Inferior parietal cortex (tissue), 1 donor: ENCODE results near the gene IL22.
"Not testable (repeated sequence)": the region's sequence is repeated elsewhere in the genome, so short reads cannot be mapped to it uniquely, and the experiment has no call there.

Source experiments
- DNase-seq: peaks from one replicate; pipeline ENCODE4 v3.0.0-alpha.2; 2016; ENCODE audit errors: extremely low spot score

Gene IL22

GRCh38 chr12:68229956-68230355, 23.4 kb downstream of the IL22 start:
- DNase-seq: no peak

DNA sequence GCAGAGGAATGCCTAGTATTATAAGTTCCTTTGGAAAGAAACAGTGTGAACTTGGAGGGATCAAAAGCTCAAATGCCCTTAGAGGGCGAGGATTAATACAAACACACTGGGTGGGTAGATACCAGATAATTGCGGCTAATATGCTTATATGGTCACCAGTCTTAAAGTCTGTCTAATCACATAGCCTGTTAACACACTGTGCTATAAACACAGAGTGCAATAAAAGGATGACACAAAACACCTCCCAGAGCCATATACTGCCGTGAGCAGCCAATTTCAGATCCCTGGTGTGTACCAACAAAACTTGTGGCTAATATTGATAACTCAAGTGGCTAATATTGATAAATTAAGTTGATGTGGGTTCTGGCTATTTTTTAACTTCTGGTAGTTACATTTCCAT, 26.0 kb downstream of the IL22 start:
- no peak for DNase-seq

- no peak for DNase-seq
These were observed 27.6 kb downstream of the IL22 start, which contains the start of gene IL26 for GRCh38 chr12:68225576-68226476. Gene IL26, minus strand, starts transcription at chr12:68225810. Its CDS starts 54 bp downstream, at chr12:68225756.

DNA sequence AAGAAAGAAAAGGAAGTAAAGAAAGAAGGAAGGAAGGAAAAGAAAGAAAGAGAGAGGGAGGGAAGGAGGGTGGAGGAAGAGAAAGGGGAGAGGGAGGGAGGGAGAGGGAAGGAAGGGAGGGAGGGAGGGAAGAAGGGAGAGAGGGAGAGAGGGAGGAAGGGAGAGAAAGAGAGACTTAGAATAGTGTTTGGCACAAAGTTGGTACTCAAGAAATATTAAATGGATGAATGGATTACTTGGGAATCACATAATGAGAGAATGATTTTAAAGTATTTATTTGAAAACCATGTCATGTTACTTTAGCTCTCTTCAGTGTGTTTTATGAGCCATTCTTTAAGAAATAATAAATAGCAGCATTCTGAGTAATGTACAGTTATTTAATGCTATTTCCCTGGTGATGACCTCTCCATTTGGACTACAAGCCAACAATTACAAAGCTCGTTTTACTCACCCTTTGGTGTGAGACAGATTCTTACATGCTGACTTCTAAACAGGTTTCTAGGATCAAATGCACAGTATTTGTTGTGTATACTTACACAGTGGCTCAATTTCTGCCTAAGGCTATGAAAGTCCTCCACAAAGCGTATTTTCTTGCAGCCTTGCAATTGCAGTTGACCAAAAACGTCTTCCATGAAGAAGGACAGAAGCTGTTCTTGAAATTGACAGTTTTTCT, 28.7 kb downstream of the IL22 start:
- no peak for DNase-seq

- peak; percentile 88 for DNase-seq
These were observed 30.2 kb downstream of the IL22 start for GRCh38 chr12:68223067-68223747.

GRCh38 chr12:68222326-68222725, 31.1 kb downstream of the IL22 start:
- no peak for DNase-seq

DNA sequence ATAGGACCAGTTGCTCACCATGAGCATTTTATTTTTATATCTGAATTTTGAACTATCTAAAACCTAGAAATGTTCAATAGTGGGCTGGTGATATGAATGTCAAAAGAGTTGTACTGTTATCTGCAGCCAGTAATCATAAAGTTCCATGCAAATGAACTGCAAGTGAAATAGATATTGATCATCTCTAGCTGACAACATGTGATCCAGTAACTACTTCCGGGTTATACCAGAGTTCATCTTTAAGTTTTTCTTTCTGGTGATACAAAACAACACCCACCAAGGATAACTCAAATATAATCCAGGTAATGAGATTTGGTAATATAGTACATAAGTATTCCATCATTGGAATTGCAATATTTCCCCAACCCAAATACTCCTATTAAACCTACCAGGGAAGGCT, 31.9 kb downstream of the IL22 start:
- DNase-seq: no peak

- no peak for DNase-seq
These were observed 42.5 kb downstream of the IL22 start for GRCh38 chr12:68210875-68211274.

- not testable (repeated sequence) for DNase-seq
These were observed 44.2 kb downstream of the IL22 start for GRCh38 chr12:68209048-68209728.

GRCh38 chr12:68207276-68207675, 46.1 kb downstream of the IL22 start:
- DNase-seq: no peak

GRCh38 chr12:68206446-68206845, 47.0 kb downstream of the IL22 start:
- DNase-seq: no peak

GRCh38 chr12:68203460-68203875, 49.9 kb downstream of the IL22 start:
- DNase-seq: no peak

GRCh38 chr12:68200854-68201253, 52.5 kb downstream of the IL22 start:
- DNase-seq: no peak

DNA sequence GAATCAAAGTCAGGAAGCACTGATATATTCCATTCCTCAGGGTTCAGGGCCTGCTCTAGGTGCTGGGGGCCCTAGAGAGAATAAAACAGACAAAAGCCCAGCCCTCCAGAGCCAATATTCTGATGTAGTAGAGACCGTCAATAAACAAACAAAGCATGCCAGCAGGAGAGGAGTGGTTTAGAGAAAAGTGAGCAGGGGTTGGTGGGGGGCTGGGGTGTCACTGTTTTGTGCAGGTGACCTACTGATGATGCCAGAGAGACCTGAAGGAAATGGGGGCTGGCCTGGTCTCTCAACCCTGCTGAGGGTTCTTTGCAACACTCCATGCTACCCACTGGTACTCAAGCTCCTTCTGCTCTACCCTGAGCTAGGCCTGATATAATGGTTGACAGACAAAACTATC, 54.3 kb downstream of the IL22 start:
- DNase-seq: no peak

DNA sequence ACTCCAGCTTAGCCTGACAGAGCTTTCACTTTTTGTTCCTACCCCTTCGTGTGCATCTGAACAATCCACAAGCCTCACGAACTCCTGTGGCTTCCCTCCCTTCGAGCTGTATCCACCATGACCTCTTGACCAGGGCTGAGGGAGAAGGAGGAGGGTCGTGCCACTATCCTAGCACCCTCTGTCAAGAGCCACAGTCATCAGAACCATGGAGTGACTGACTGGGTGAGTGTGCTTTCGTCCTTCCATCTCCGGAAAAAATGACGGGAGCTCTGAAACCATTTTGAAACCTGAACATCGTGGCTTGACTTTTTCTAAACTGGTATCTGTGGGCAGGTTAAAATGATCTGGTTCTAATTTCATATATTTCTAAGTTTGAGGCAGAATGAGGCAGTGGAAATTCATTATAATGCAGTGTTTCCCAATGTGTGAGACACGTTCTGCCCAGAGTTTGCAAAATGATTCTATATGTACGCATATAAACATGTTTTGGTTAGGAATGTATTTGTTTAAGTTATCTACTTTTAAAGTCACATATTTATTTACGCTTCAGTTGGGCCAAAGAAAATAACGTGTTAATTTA, 54.8 kb downstream of the IL22 start:
- DNase-seq: no peak
